NCI-H1417 (cell line): ENCODE results near the gene KIR2DL1.
"Not testable (repeated sequence)": the region's sequence is repeated elsewhere in the genome, so short reads cannot be mapped to it uniquely, and the experiment has no call there.

ENCODE experiments used
- DNase-seq, 3 experiments: peaks; one replicate each; lab custom pipeline; 2025; lab: John Stamatoyannopoulos, UW

KIR2DL1 gene

DNA sequence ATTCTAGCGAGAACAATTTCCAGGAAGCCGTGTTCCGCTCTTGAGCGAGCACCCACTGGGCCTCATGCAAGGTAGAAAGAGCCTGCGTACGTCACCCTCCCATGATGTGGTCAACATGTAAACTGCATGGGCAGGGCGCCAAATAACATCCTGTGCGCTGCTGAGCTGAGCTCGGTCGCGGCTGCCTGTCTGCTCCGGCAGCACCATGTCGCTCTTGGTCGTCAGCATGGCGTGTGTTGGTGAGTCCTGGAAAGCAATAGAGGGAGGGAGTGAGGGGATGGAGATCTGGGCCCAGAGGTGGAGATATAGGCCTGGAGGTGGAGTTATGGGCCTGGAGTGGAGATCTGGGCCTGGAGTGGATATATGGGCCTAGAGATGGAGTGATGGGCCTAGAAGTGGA is at the start of gene KIR2DL1:
Gene KIR2DL1, plus strand, starts transcription at position 148 of the 400 bp plus-strand sequence. Its CDS starts 58 bp downstream, at position 206.
- DNase-seq: not testable (repeated sequence)

GRCh38 chr19:54724142-54724541 is 45.5 kb upstream of the KIR2DL1 start, which contains the start of gene KIR3DL3:
Gene KIR3DL3, plus strand, starts transcription at chr19:54724442. Its CDS starts 55 bp downstream, at chr19:54724497.
- DNase-seq: no peak

DNA sequence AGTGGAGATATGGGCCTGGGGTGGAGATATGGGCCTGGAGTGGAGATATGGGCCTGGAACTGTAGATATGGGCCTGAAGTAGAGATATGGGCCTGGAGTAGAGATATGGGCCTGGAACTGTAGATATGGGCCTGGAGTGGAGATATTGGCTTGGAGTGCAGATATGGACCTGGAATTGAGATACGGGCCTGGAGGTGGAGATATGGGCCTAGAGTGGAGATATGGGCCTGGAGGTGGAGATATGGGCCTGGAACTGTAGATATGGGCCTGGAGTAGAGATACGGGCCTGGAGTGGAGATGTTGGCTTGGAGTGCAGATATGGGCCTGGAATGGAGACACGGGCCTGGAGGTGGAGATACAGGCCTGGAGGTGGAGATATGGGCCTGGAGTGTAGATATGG is 44.9 kb upstream of the KIR2DL1 start:
- DNase-seq: no peak

DNA sequence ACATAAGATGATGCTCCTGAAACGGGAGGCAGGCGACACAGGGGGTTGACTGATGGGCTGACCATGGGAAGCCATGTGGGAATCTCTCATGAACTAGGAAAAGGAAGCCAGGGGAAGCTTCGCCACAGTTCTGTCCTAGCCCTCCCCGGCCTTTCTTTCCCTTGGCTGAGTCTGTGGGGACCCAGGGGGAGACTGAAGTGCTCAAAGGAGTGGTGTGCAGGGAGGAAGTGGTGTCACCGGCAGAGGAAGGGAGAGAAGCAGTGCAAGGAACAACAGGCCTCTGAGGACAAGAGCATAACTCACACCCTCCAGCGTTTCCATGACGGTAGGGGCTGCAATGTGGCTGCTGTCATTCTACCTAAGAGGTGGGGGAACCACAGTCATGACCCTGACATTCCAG is 44.3 kb upstream of the KIR2DL1 start:
- no peak for DNase-seq

- no peak for DNase-seq
Measured at GRCh38 chr19:54727562-54727961, 42.0 kb upstream of the KIR2DL1 start.

GRCh38 chr19:54728167-54728566 is 41.4 kb upstream of the KIR2DL1 start:
- DNase-seq: no peak

DNA sequence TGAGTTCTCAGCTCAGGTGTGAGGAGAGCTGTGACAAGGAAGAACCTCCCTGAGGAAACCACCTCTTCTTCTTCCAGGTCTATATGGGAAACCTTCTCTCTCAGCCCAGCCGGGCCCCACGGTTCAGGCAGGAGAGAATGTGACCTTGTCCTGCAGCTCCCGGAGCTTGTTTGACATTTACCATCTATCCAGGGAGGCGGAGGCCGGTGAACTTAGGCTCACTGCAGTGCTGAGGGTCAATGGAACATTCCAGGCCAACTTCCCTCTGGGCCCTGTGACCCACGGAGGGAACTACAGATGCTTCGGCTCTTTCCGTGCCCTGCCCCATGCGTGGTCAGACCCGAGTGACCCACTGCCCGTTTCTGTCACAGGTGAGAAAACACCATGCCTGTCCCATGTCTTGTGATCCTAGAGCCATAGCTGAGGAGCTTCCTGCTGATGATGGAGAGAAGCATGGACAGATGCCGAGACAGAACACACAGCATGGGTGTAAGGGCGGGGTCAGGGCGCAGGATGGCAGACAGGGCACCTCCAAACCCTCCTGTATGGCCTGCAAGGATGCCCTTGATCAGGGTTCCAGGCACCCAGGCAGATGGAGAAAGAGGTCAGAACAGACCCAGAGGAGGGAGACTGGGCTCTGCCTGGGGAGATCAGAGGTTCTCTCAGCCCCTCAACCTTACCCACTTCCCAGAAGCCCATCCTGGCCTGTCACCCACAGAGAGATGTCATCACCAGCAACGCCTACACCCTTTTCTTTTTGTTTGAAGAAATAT is 40.0 kb upstream of the KIR2DL1 start:
- DNase-seq: no peak

DNA sequence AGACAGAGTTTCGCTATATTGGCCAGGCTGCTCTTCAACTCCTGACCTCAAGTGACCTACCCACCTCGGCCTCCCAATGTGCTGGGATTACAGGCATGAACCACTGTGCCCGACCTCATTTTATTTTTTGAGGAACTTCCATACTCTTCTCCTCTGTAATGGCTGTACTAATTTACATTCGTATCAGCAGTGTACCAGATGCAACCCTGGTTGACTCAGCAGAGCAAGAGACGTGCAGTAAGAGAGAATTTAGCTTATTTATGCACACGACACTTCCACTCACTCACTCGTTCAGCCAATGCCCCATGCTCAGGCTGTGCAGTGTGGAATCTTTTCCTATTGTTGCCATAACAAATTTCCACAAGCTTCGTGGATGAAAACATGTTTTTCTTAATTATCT is 38.4 kb upstream of the KIR2DL1 start:
- DNase-seq: no peak

DNA sequence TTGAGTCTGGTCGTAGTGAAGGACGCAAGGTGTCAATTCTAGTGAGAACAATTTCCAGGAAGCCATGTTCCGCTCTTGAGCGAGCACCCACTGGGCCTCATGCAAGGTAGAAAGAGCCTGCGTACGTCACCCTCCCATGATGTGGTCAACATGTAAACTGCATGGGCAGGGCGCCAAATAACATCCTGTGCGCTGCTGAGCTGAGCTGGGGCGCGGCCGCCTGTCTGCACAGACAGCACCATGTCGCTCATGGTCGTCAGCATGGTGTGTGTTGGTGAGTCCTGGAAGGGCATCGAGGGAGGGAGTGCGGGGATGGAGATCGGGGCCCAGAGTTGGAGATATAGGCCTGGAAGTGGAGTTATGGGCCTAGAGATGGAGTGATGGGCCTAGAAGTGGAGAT is 31.3 kb upstream of the KIR2DL1 start, which contains the start of gene KIR2DL3:
Gene KIR2DL3, plus strand, starts transcription at position 208 of the 400 bp plus-strand sequence. Its CDS starts 33 bp downstream, at position 241.
- DNase-seq: not testable (repeated sequence)

DNA sequence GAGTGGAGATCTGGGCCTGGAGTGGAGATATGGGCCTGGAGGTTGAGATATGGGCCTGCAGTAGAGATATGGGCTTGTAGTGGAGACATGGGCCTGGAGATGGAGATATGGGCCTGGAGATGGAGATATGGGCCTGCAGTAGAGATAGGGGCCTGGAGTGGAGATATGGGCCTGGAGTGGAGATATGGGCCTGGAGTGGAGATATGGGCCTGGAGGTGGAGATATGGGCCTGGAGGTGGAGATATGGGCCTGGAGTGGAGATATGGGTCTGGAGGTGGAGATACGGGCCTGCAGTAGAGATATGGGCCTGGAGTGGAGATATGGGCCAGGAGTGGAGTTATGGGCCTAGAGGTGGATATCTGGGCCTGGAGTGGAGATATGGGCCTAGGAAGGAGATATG is 30.9 kb upstream of the KIR2DL1 start:
- DNase-seq: no peak

DNA sequence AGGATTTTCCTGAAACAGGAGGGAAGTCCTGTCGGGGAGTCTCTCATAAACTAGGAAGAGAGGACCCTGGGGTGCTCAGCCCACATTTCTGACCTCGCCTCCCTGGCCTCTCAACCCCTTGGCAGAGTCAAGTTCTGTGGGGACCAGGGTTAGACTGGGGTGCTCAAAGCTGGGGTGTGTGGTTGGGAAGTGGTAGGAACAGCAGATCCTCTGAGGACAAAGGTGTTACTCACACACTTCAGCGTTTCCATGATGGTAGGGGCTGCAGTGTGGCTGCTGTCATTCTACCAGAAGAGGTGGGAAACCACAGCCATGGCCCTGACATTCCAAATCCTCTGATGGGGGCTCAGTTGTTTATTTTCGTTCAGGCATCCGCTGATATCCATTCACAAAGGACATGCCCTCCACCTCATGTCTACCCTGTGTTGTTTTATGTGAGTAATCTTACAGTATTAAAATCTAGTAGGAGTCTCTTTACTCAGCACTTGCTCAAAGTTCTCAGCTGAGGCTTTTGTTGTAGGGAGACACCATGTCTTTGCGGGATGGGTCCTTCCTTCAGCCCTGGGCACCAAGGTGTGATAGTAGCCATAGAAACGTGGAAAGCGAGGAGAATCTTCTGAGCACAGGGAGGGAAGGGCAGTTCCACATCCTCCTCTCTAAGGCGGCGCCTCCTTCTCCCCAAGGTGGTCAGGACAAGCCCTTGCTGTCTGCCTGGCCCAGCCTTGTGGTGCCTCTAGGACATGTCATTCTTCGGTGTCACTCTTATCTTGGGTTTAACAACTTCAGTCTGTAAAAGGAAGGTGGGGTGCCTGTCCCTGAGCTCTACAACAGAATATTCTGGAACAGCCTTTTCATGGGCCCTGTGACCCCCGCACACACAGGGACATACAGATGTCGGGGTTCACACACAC is 29.8 kb upstream of the KIR2DL1 start:
- no peak for DNase-seq

GRCh38 chr19:54741950-54742349 is 27.6 kb upstream of the KIR2DL1 start:
- not testable (repeated sequence) for DNase-seq

DNA sequence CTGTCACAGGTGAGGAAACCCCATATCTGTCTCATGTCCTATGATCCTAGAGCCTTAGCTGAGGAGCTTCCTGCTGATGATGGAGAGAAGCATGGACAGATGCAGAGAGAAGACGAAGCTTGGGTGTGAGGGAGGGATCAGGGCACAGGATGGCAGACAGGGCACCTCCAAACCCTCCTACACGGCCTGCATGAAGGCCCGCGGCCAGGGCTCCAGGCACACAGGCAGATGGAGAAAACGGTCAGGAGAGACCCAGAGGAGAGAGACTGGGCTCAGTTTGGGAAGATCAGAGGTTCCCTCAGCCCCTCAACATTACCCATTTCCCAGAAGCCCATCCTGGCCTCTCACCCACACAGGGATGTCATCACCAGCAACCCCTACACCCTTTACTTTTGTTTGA is 25.5 kb upstream of the KIR2DL1 start:
- DNase-seq: not testable (repeated sequence)

DNA sequence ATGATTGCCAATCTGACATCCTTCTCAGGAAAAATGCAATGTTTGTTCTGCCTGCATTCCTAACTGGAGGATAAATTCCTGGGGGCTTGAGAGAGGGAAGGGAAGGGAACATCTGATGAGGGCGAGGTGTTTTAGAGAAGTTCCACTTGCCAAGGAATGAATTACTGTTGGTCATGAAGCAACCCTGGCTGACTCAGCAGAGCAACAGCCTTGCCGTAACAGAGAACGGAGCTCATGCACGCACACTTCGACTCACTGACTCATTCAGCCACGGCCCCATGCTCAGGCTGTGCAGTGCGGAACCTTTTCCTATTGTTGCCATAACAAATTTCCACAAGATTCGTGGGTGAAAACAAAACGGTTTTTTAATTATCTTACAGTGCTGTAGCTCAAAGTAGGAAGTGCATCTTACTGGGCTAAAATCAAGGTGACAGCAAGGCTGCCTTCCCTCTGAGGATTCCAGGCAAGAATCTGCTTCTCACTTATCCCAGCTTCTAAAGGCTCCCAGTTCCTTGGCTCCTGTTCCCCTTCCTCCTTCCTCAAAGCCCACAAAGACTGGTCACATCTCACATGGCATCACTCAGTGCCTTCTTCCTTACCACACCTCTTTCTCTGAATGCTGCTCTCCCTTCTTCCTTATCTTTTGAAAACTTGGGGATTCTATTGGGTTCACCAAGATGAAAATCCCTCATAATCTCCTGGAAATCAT is 21.8 kb upstream of the KIR2DL1 start:
- not testable (repeated sequence) for DNase-seq

DNA sequence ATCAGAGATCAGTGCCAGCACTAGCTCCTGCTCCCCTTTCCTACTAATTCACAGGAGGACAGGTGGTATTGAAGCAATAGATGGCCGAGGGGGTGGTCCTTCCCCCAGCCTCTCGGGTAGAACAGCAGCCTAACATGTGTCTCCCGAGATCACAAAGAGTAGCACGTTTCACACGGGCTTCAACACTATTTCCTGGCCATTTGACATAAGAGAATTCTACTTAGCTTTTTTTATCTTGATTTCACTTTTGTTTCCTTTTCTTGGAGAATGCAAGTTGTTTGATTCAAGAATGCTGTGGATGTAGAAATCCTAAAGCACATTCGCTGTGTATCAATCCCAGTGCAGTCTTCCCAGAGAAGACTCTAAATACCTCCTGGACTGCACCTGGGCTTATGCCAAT is 19.3 kb upstream of the KIR2DL1 start:
- not testable (repeated sequence) for DNase-seq

DNA sequence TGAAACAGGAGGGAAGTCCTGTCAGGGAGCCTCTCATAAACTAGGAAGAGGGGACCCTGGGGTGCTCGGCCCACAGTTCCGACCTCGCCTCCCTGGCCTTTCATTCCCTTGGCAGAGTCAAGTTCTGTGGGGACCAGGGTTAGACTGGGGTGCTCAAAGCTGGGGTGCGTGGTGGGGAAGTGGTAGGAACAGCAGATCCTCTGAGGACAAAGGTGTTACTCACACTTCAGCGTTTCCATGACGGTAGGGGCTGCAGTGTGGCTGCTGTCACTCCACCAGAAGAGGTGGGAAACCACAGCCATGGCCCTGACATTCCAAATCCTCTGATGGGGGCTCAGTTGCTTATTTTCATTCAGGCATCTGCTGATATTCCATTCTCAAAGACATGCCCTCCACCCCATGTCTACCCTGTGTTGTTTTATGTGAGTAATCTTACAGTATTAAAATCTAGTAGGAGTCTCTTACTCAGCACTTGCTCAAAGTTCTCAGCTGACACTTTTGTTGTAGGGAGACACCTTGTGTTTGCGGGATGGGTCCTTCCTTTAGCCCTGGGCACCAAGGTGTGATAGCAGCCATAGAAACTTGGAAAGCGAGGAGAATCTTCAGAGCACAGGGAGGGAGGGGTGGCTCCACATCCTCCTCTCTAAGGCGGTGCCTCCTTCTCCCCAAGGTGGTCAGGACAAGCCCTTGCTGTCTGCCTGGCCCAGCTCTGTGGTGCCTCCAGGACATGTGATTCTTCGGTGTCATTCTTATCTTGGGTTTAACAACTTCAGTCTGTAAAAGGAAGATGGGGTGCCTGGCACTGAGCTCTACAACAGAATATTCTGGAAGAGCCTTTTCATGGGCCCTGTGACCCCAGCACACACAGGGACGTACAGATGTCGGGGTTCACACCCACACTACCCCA is 13.1 kb upstream of the KIR2DL1 start:
- not testable (repeated sequence) for DNase-seq

GRCh38 chr19:54758577-54758976 is 11.0 kb upstream of the KIR2DL1 start:
- not testable (repeated sequence) for DNase-seq

GRCh38 chr19:54764219-54764618 is 5.4 kb upstream of the KIR2DL1 start:
- DNase-seq: not testable (repeated sequence)

GRCh38 chr19:54766464-54766863 is 3.1 kb upstream of the KIR2DL1 start:
- DNase-seq: not testable (repeated sequence)

GRCh38 chr19:54770511-54770910 is 918 bp downstream of the KIR2DL1 start:
- not testable (repeated sequence) for DNase-seq
